Upper lobe of left lung (tissue), 6 donors: ENCODE data around the gene STMP1. TPM values are rescaled to one million over a fixed set of nuclear protein-coding genes. Genes with fewer than 3 reads are reported as not detected.

Experiments
- ATAC-seq, 2 donors: fragments of 200-7000 bp; cut with Tn5 transposase; one replicate each; pipeline ENCODE4 v1.9.1; 2022; ENCODE audit warnings: mild to moderate bottlenecking in 2 of 2, moderate library complexity in 2 of 2; ENCODE audit not compliant: low FRiP score in 2 of 2
- DNase-seq, 2 donors: peaks; one replicate each; pipeline ENCODE4 v3.0.0-alpha.2; 2019 to 2020
- H3K27ac ChIP-seq, 4 donors: fragments of 200-600 bp; sonication (generic); one replicate each; pipeline ENCODE4 v1.5.1; 2016 to 2019
- H3K27me3 ChIP-seq, 4 donors: fragments of 200-600 bp; sonication (generic); one replicate each; pipeline ENCODE4 v1.5.1; 2017 to 2019
- H3K36me3 ChIP-seq, 4 donors: fragments of 200-600 bp; sonication (generic); one replicate each; pipeline ENCODE4 v1.5.1; 2016 to 2019
- H3K4me1 ChIP-seq, 4 donors: fragments of 200-600 bp; sonication (generic); one replicate each; pipeline ENCODE4 v1.5.1; 2018 to 2019
- H3K4me3 ChIP-seq, 4 donors: fragments of 200-600 bp; sonication (generic); one replicate each; pipeline ENCODE4 v1.5.1; 2017 to 2019; ENCODE audit warnings: mild to moderate bottlenecking in 2 of 4, moderate library complexity in 1 of 4
- H3K9me3 ChIP-seq, 4 donors: fragments of 200-600 bp; sonication (generic); one replicate each; pipeline ENCODE4 v1.5.1; 2018 to 2019
- CTCF ChIP-seq, 6 experiments: fragments of 450-650 bp in 4 of 6; fragments of 200-600 bp in 2 of 6; sonication (generic) in 2 of 6; IDR thresholded peaks; one replicate each; pipeline ENCODE4 v1.5.1; 2016 to 2019; ENCODE audit warnings: antibody characterized with exemption in 6 of 6
- EP300 ChIP-seq, 4 donors: sonication (generic); formaldehyde crosslinking; IDR thresholded peaks; one replicate each; pipeline ENCODE4 v1.5.1; 2017; ENCODE audit warnings: antibody characterized with exemption in 4 of 4, control low read depth in 2 of 4
- POLR2A ChIP-seq, 4 donors: fragments of 450-650 bp; IDR thresholded peaks; one replicate each; pipeline ENCODE4 v1.5.1; 2016 to 2017; ENCODE audit warnings: antibody characterized with exemption in 4 of 4, mild to moderate bottlenecking in 2 of 4
- POLR2AphosphoS5 ChIP-seq, 2 donors: sonication (generic); formaldehyde crosslinking; IDR thresholded peaks; one replicate each; pipeline ENCODE4 v1.5.1; 2017; ENCODE audit warnings: antibody characterized with exemption in 2 of 2
- WGBS, 2 donors: methylation state at CpG; one replicate each; pipeline ENCODE4 v1.1.5; 2017 to 2018; 5-methylcytosine and 5-hydroxymethylcytosine counted together
- total RNA-seq, 6 donors: library from RNA; depleted of rRNA in 4 of 6; stranded (reverse); fragments of >200 nt in 4 of 6; gene quantifications; one replicate each; pipeline versions ENCODE4 v1.1.0 to v1.2.1, GENCODE V29; 2016 to 2021
- donor health status: DM: no; HTN: no; CAD: no; lungs with moderate emphysema.
- donor health status: DM: no; HTN: yes; CAD: no; lungs with severe emphysema.

Gene STMP1
- total RNA-seq, 6 donors from 2014 or later: 7.5 to 23.8 (median 20.4) TPM

GRCh38 chr7:135697276-135698049 lies 35.1 kb downstream of the STMP1 start:
- Histone ChIP-seq H3K27ac (no peak overlapping the region), H3K4me1 (no peaks in the 10 kb centered on the region), H3K4me3 (no peak overlapping the region), H3K27me3 (no peaks in the 10 kb centered on the region), H3K36me3 (peaks cover 0 to 8% (median 3%) of the 10 kb centered on the region in 4 donors), H3K9me3 (no peaks in the 10 kb centered on the region)
- TF ChIP-seq POLR2AphosphoS5 (IDR thresholded peaks at IDR 0.05) (no peak), POLR2A (IDR thresholded peaks at IDR 0.05) (no peak), EP300 (IDR thresholded peaks at IDR 0.05) (no peak), CTCF (IDR thresholded peaks at IDR 0.05) (no peak)
- 67 to 68% methylated on average over 8 of the region's 8 CpGs for WGBS, 2 donors
- no peak for ATAC-seq
- no peak for DNase-seq

GRCh38 chr7:135704074-135704473 lies 41.8 kb downstream of the STMP1 start:
- no peak overlapping the region for H3K4me3 ChIP-seq
- no peaks in the 10 kb centered on the region for H3K36me3 ChIP-seq
- no peaks in the 10 kb centered on the region for H3K9me3 ChIP-seq
- WGBS, 2 donors: 82 to 95% methylated on average over 2 of the region's 2 CpGs
- no peak overlapping the region for H3K27ac ChIP-seq
- no peak for TF ChIP-seq POLR2A (IDR thresholded peaks at IDR 0.05)
- TF ChIP-seq CTCF (IDR thresholded peaks at IDR 0.05): no peak
- TF ChIP-seq POLR2AphosphoS5 (IDR thresholded peaks at IDR 0.05): no peak
- no peak for TF ChIP-seq EP300 (IDR thresholded peaks at IDR 0.05)
- DNase-seq: no peak
- H3K27me3 ChIP-seq: no peaks in the 10 kb centered on the region
- H3K4me1 ChIP-seq: peaks cover 0 to 7% (median 0%) of the 10 kb centered on the region in 4 donors
- peak in 1 of 2 donors; percentile 13 for ATAC-seq

GRCh38 chr7:135704698-135705097 lies 42.4 kb downstream of the STMP1 start:
- Histone ChIP-seq H3K27me3 (no peaks in the 10 kb centered on the region), H3K27ac (no peak overlapping the region), H3K36me3 (no peaks in the 10 kb centered on the region), H3K4me3 (no peak overlapping the region), H3K9me3 (no peaks in the 10 kb centered on the region), H3K4me1 (peaks cover 0 to 7% (median 0%) of the 10 kb centered on the region in 4 donors)
- DNase-seq (no peak), ATAC-seq (no peak)
- 71 to 75% methylated on average over 5 of the region's 5 CpGs for WGBS, 2 donors
- TF ChIP-seq POLR2A (IDR thresholded peaks at IDR 0.05) (no peak), CTCF (IDR thresholded peaks at IDR 0.05) (no peak), POLR2AphosphoS5 (IDR thresholded peaks at IDR 0.05) (no peak), EP300 (IDR thresholded peaks at IDR 0.05) (no peak)

- no peak overlapping the region for H3K27ac ChIP-seq
- WGBS, 2 donors: 83 to 92% methylated on average over 11 to 19 of the region's 20 CpGs
- ATAC-seq: no peak
- peak in 1 of 2 donors; percentile 51 for DNase-seq
- peaks cover 0 to 12% (median 0%) of the 10 kb centered on the region in 4 donors for H3K4me1 ChIP-seq
- H3K9me3 ChIP-seq: no peaks in the 10 kb centered on the region
- TF ChIP-seq POLR2A (IDR thresholded peaks at IDR 0.05) (no peak), CTCF (IDR thresholded peaks at IDR 0.05) (no peak)
- no peaks in the 10 kb centered on the region for H3K36me3 ChIP-seq
- H3K4me3 ChIP-seq: no peak overlapping the region
- H3K27me3 ChIP-seq: no peaks in the 10 kb centered on the region
Observed at GRCh38 chr7:135706038-135706742, 43.9 kb downstream of the STMP1 start.
